HCEC 1CT (cell line): ENCODE data around the gene WDR5.

Experiments used
- DNase-seq: peaks from one replicate; pipeline ENCODE4 v3.0.0-alpha.2; 2017

WDR5 gene

GRCh38 chr9:134159566-134160245 lies 23.8 kb downstream of the WDR5 start:
- no peak for DNase-seq

DNA sequence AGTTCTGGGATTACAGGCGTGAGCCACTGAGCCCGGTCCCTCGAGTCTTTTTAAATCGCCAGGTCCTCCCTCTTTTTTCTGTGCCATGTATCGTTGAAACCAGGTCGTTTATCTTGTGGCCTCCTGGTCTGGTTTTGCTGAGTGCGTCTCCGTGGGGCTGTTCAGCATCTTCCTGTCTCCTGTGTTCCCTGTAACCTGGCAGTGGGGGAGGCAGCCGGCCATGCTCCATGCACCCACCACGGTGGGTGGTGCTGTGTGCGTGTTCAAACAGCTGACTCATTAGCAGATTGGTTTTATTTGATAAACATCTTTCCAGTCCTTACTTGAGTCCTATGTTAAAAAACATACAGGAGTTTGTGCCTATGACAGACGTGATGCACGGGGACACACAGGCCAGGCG lies 25.8 kb downstream of the WDR5 start:
- no peak for DNase-seq

GRCh38 chr9:134162212-134162775 lies 26.4 kb downstream of the WDR5 start:
- DNase-seq, result no peak

GRCh38 chr9:134162926-134163370 lies 27.1 kb downstream of the WDR5 start:
- no peak for DNase-seq

DNA sequence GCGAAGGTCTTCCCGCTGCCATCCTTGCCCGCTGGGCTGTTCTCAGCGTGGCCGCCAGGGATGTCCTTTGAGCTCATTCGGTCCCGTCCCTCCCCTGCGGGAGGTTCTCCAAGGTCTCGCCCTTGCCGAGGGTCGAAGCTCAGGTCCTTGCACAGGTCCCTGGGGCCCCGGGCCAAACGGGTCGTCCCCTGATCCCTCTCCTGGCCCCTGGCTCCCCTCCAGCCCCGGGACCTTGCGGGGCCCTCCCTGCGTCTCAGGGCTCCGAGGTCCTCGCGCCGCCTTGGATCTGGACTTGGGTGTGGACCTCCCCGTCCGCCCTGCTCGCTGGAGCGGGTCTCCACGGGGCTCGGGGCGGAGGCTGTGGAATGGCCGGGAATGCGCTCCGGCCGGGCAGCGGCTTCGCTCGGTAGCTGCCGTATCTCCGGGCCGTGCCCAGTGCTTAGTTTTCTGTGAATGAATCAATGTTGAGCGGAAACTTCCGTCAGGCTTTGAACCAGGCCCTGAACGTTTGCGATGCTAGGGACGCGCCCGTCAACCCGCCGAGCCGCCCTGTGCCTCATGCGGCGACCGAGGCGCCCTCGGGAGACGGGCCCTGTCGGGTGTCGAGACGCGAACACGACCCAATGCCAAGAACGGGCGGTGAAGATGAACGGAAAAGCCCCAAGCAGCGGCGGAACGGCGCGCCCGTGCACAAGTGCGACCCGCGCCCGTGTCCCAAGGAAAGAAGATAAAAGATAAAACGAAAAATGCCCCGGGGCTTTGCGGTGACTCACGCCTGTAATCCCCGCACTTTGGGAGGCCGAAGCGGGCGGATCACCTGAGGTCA lies 27.7 kb downstream of the WDR5 start:
- peak; percentile 15 for DNase-seq

- DNase-seq, result no peak
Measured at GRCh38 chr9:134164879-134165278, 29.0 kb downstream of the WDR5 start.

- no peak for DNase-seq
Measured at GRCh38 chr9:134165357-134166315, 29.8 kb downstream of the WDR5 start.

- DNase-seq, result no peak
Measured at GRCh38 chr9:134166374-134166773, 30.5 kb downstream of the WDR5 start.

DNA sequence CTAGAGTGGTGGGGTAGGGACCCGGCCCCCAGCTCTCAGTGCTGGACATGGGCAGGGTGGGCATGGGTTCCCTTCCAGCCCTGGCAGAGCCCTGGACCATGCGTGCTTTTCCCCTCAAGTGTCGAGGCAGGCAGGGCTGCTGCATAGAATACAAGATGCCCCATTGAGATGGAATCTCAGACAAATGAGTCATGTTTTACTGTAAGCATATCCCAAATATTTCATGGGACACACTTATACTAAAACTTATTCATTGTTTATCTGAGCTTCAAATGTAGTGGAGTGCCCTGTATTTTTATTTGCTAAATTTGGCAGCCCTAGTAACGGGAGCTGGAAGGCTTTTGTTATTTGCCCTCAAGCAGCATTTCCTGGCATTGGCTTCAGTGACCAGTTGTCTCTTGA lies 31.6 kb downstream of the WDR5 start:
- peak; percentile 51 for DNase-seq

GRCh38 chr9:134168757-134169550 lies 33.1 kb downstream of the WDR5 start:
- DNase-seq, result no peak

GRCh38 chr9:134169724-134170401 lies 34.0 kb downstream of the WDR5 start:
- no peak for DNase-seq

DNA sequence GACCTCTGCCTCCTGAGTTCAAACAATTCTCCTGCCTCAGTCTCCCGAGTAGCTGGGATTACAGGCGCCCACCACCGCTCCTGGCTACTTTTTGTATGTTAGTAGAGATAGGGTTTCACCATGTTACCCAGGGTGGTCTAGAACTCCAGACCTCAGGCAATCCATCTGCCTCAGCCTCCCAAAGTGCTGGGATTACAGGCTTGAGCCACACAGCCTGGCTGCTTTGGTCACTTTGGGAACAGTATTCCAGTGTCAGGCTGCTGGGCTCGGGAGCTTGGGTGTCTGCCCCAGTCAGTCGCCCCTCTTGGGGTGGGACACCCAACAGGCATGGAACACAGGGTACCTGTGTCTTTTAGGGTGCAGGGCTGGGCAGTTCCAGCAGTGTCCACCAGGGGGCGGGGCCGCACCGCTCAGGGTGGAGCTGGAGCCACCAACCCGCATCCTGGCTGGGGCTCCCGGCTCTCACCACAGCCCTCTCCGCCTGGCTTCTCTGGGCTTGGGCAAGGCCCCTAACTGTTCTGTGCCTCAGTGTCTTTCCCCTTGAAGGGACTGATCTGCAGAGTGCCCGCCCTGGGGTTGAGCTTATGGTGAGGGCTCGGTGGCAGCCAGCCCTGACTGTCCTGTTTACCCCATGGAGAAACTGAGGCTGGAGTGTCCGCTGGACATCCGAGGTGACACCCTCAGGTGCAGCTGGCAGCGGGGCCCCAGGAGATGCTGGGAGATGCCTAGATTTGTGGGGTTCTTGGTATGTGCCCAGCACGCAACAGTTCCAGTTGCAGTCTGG lies 34.8 kb downstream of the WDR5 start:
- no peak for DNase-seq

DNA sequence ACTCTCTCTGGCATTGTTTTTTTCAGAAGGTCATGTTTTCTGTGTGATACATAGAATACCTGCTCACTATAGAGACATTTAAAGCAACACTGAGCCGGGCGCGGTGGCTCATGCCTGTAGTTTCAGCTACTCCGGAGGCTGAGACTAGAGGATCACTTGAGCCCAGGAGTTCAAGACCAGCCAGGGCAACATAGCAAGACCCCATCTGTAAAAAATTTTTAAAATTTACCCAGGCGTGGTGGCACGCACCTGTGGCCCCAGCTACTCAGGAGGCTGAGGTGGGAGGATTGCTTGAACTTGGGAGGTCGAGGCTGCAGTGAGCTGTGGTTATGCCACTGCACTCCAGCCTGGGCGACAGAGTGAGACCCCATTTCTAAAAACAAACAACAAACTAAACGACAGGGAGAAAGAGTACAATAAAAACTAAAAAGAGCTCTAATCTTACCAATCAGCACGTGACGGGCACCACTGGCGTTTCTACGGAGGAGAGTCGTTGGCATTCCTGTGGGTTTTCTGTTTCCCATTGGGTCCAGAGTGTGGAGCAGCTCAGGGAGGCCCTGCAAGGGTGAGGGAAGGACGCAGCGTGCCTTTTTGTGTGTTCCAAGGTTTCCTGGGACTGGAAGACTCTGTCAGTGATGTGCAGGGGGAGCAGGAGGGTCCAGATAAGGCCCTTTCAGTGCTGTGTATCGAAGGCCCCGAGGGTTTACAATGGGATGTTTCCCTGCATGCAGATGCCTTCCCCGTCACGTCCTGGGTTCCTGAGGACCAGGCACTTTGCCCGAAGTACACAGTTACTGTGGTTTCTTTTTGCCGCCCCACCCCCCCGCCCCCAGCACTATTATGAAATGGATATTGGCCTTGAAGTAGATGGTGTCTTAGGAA lies 35.7 kb downstream of the WDR5 start:
- DNase-seq, result peak; percentile 7

GRCh38 chr9:134172198-134173126 lies 36.6 kb downstream of the WDR5 start:
- DNase-seq, result no peak

DNA sequence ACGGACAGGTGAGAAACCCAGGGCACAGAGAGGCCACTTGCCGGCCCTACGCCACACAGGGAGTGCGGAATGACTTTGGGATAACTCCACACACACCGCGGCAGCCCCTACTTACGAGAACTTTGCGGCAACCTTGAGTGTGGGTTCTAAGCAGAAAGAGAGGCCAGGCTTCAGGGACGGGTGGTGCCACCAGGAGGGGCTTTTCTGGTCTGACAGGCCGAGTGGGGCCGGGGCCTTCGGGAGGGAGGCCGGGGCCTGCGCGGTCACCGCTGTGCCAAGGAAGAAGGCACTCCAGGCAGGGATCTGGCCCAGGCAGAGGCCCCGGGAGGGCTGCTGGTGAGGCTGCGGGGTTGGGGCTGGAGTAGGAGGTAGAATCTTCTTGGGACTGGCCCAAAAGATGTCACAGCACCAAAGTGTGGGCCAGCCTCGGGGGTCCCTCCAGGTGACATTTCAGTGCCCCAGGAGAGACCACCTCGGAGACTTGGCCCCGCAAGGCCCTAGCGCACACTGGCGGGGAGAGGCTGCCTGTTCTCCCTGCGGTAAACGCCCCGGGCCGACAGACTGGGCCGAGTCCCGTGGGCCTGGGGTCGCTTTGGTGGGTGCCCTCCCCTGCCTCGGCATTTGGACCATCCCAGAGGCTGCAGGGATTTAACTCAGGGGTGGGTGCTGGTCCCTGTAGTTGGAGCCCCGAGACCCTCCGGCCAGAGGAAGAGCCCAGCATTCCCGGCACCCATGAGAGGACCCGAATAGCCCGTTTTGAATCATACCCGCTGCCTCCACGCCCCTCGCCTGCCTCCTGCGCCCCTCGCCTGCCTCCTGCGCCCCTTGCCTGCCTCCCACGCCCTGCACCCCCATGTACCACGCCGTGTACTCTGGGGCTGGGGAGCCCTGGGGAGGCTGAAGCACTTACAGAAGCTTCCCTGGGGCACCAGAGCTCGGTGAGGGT lies 37.5 kb downstream of the WDR5 start:
- no peak for DNase-seq

- DNase-seq, result no peak
Measured at GRCh38 chr9:134174073-134174449, 38.2 kb downstream of the WDR5 start.
